PFSK-1 (cell line): ENCODE data around the gene GALNT9.

ENCODE experiments used
- FOXP2 ChIP-seq: optimal IDR thresholded peaks from 2 replicates; pipeline ENCODE3; 2011; ENCODE audit warnings: borderline replicate concordance, control low read depth, inconsistent platforms; ENCODE audit not compliant: insufficient read depth; ENCODE audit errors: extremely low read length, extremely low read depth
- POLR2AphosphoS5 ChIP-seq: IDR thresholded peaks from 2 replicates; pipeline ENCODE4 v1.6.1; 2012; ENCODE audit warnings: low read depth, mild to moderate bottlenecking, control low read depth, low read length, moderate library complexity
- SIN3A ChIP-seq: IDR thresholded peaks from 2 replicates; pipeline ENCODE4 v1.6.1; 2012; ENCODE audit warnings: mild to moderate bottlenecking, low read length, moderate library complexity, borderline replicate concordance; ENCODE audit not compliant: insufficient read depth
- TAF1 ChIP-seq: IDR thresholded peaks from 2 replicates; pipeline ENCODE4 v1.6.1; 2012; ENCODE audit warnings: low read length, control low read depth, borderline replicate concordance; ENCODE audit not compliant: insufficient read depth
- TF ChIP-seq, protein P1 (sequence below), 2 experiments: IDR thresholded peaks; 2 replicates each; pipeline versions ENCODE4 v1.6.1 to v1.8.0; 2011 to 2012; ENCODE audit warnings: low read depth in 2 of 2, low read length in 2 of 2, control low read depth in 1 of 2, inconsistent platforms in 1 of 2, mild to moderate bottlenecking in 1 of 2, moderate library complexity in 1 of 2; ENCODE audit not compliant: insufficient read depth in 1 of 2

Gene GALNT9

GRCh38 chr12:132213359-132214160, 115.8 kb downstream of the GALNT9 start:
- TF ChIP-seq POLR2AphosphoS5 = no peak
- TF ChIP-seq SIN3A = no peak
- no peak for TF ChIP-seq FOXP2
- TF ChIP-seq TAF1 = no peak
- TF ChIP-seq, protein P1, sequence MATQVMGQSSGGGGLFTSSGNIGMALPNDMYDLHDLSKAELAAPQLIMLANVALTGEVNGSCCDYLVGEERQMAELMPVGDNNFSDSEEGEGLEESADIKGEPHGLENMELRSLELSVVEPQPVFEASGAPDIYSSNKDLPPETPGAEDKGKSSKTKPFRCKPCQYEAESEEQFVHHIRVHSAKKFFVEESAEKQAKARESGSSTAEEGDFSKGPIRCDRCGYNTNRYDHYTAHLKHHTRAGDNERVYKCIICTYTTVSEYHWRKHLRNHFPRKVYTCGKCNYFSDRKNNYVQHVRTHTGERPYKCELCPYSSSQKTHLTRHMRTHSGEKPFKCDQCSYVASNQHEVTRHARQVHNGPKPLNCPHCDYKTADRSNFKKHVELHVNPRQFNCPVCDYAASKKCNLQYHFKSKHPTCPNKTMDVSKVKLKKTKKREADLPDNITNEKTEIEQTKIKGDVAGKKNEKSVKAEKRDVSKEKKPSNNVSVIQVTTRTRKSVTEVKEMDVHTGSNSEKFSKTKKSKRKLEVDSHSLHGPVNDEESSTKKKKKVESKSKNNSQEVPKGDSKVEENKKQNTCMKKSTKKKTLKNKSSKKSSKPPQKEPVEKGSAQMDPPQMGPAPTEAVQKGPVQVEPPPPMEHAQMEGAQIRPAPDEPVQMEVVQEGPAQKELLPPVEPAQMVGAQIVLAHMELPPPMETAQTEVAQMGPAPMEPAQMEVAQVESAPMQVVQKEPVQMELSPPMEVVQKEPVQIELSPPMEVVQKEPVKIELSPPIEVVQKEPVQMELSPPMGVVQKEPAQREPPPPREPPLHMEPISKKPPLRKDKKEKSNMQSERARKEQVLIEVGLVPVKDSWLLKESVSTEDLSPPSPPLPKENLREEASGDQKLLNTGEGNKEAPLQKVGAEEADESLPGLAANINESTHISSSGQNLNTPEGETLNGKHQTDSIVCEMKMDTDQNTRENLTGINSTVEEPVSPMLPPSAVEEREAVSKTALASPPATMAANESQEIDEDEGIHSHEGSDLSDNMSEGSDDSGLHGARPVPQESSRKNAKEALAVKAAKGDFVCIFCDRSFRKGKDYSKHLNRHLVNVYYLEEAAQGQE (IDR thresholded peaks at IDR 0.05; ENCODE audit: insufficient read depth in 1 of 2, low read depth in 2 of 2, low read length in 2 of 2) = no peak

- no peak for TF ChIP-seq SIN3A
- TF ChIP-seq, protein P1 (IDR thresholded peaks at IDR 0.05; ENCODE audit: insufficient read depth in 1 of 2, low read depth in 2 of 2, low read length in 2 of 2) = no peak
- no peak for TF ChIP-seq TAF1
- TF ChIP-seq POLR2AphosphoS5 = no peak
- no peak for TF ChIP-seq FOXP2
These were observed 117.6 kb downstream of the GALNT9 start for GRCh38 chr12:132211816-132212215.

- TF ChIP-seq POLR2AphosphoS5 (no peak), SIN3A (no peak), FOXP2 (no peak), TAF1 (no peak)
- TF ChIP-seq, protein P1 (IDR thresholded peaks at IDR 0.05; ENCODE audit: insufficient read depth in 1 of 2, low read depth in 2 of 2, low read length in 2 of 2) = no peak
These were observed 118.1 kb downstream of the GALNT9 start for GRCh38 chr12:132211326-132211725.

- TF ChIP-seq SIN3A (no peak), TAF1 (no peak), FOXP2 (no peak), POLR2AphosphoS5 (no peak)
- TF ChIP-seq, protein P1 (IDR thresholded peaks at IDR 0.05; ENCODE audit: insufficient read depth in 1 of 2, low read depth in 2 of 2, low read length in 2 of 2) = no peak
These were observed 119.0 kb downstream of the GALNT9 start for GRCh38 chr12:132210223-132211055.
